ENCODE data around the gene ACADS. TPM values are rescaled to one million over a fixed set of nuclear protein-coding genes. Genes with fewer than 3 reads are reported as not detected.

Gene ACADS
- total RNA-seq, 1 donor from 2014 or later, result 8.1 TPM

GRCh38 chr12:120737557-120738251, 12.1 kb downstream of the ACADS start:
- TF ChIP-seq CTCF (IDR thresholded peaks at IDR 0.05; ENCODE audit: partially characterized antibody, unreplicated experiment), result no peak
- Mint-ChIP-seq H3K4me1 (ENCODE audit: low read depth, unreplicated experiment) (no peaks in the 10 kb centered on the region), H3K9me3 (ENCODE audit: unreplicated experiment) (peaks cover 2% of the 10 kb centered on the region), H3K27me3 (ENCODE audit: unreplicated experiment) (peaks cover 2% of the 10 kb centered on the region), H3K4me3 (ENCODE audit: unreplicated experiment) (no peak overlapping the region), H3K36me3 (ENCODE audit: unreplicated experiment) (peaks cover 8% of the 10 kb centered on the region), H3K27ac (ENCODE audit: unreplicated experiment) (no peak overlapping the region)
- DNase-seq, result peak; percentile 46

- H3K27me3 Mint-ChIP-seq (ENCODE audit: unreplicated experiment), result peaks cover 2% of the 10 kb centered on the region
- no peak for DNase-seq
- peaks cover 2% of the 10 kb centered on the region for H3K9me3 Mint-ChIP-seq (ENCODE audit: unreplicated experiment)
- H3K36me3 Mint-ChIP-seq (ENCODE audit: unreplicated experiment), result peaks cover 6% of the 10 kb centered on the region
- no peaks in the 10 kb centered on the region for H3K4me1 Mint-ChIP-seq (ENCODE audit: low read depth, unreplicated experiment)
- no peak for TF ChIP-seq CTCF (IDR thresholded peaks at IDR 0.05; ENCODE audit: partially characterized antibody, unreplicated experiment)
- no peak overlapping the region for H3K4me3 Mint-ChIP-seq (ENCODE audit: unreplicated experiment)
- H3K27ac Mint-ChIP-seq (ENCODE audit: unreplicated experiment), result no peak overlapping the region
Observed at GRCh38 chr12:120738252-120739030, 12.8 kb downstream of the ACADS start.

GRCh38 chr12:120739031-120739762, 13.6 kb downstream of the ACADS start:
- Mint-ChIP-seq H3K36me3 (ENCODE audit: unreplicated experiment) (no peaks in the 10 kb centered on the region), H3K4me1 (ENCODE audit: low read depth, unreplicated experiment) (no peaks in the 10 kb centered on the region), H3K27ac (ENCODE audit: unreplicated experiment) (no peak overlapping the region), H3K27me3 (ENCODE audit: unreplicated experiment) (peaks cover 2% of the 10 kb centered on the region), H3K4me3 (ENCODE audit: unreplicated experiment) (no peak overlapping the region), H3K9me3 (ENCODE audit: unreplicated experiment) (peaks cover 2% of the 10 kb centered on the region)
- DNase-seq, result no peak
- TF ChIP-seq CTCF (IDR thresholded peaks at IDR 0.05; ENCODE audit: partially characterized antibody, unreplicated experiment), result no peak

- Mint-ChIP-seq H3K27ac (ENCODE audit: unreplicated experiment) (no peak overlapping the region), H3K27me3 (ENCODE audit: unreplicated experiment) (peaks cover 2% of the 10 kb centered on the region), H3K4me1 (ENCODE audit: low read depth, unreplicated experiment) (no peaks in the 10 kb centered on the region), H3K4me3 (ENCODE audit: unreplicated experiment) (no peak overlapping the region), H3K36me3 (ENCODE audit: unreplicated experiment) (no peaks in the 10 kb centered on the region), H3K9me3 (ENCODE audit: unreplicated experiment) (peaks cover 2% of the 10 kb centered on the region)
- TF ChIP-seq CTCF (IDR thresholded peaks at IDR 0.05; ENCODE audit: partially characterized antibody, unreplicated experiment), result no peak
- no peak for DNase-seq
Observed at GRCh38 chr12:120739821-120740613, 14.4 kb downstream of the ACADS start.

Data from glutamatergic neuron (in vitro differentiated cells).